Osteocyte (in vitro differentiated cells): ENCODE results near the gene SOCS6. TPM values are rescaled to one million over a fixed set of nuclear protein-coding genes. Genes with fewer than 3 reads are reported as not detected.
"Not testable (repeated sequence)": the region's sequence is repeated elsewhere in the genome, so short reads cannot be mapped to it uniquely, and the experiment has no call there.

Source experiments
- DNase-seq: peaks from one replicate; pipeline ENCODE4 v3.0.0; 2021; ENCODE audit warnings: mixed read lengths; ENCODE audit not compliant: unreplicated experiment; ENCODE audit errors: extremely low spot score
- H3K27ac Mint-ChIP-seq: one replicate; pipeline ENCODE4 v1.8.0; 2021; ENCODE audit warnings: mild to moderate bottlenecking, mixed read lengths; ENCODE audit not compliant: unreplicated experiment
- H3K27me3 Mint-ChIP-seq: one replicate; pipeline ENCODE4 v1.8.0; 2021; ENCODE audit warnings: mixed read lengths; ENCODE audit not compliant: unreplicated experiment
- H3K36me3 Mint-ChIP-seq: one replicate; pipeline ENCODE4 v1.8.0; 2021; ENCODE audit warnings: mixed read lengths; ENCODE audit not compliant: unreplicated experiment
- H3K4me1 Mint-ChIP-seq: one replicate; pipeline ENCODE4 v1.8.0; 2021; ENCODE audit warnings: mixed read lengths; ENCODE audit not compliant: unreplicated experiment
- H3K4me3 Mint-ChIP-seq: one replicate; pipeline ENCODE4 v1.8.0; 2021; ENCODE audit warnings: mild to moderate bottlenecking, moderate library complexity, mixed read lengths; ENCODE audit not compliant: unreplicated experiment
- H3K9me3 Mint-ChIP-seq: one replicate; pipeline ENCODE4 v1.8.0; 2021; ENCODE audit warnings: mixed read lengths; ENCODE audit not compliant: unreplicated experiment
- CTCF ChIP-seq: fragments of 200-600 bp; sonication (generic); IDR thresholded peaks from 2 replicates; pipeline ENCODE4 v1.5.0; 2021; ENCODE audit warnings: antibody characterized with exemption, mild to moderate bottlenecking, moderate library complexity
- total RNA-seq: library from RNA; stranded (reverse); gene quantifications from 2 replicates; pipeline ENCODE4 v1.2.1, GENCODE V29; 2021

The SOCS6 gene
- total RNA-seq, 1 donor from 2014 or later: 19.4 TPM

DNA sequence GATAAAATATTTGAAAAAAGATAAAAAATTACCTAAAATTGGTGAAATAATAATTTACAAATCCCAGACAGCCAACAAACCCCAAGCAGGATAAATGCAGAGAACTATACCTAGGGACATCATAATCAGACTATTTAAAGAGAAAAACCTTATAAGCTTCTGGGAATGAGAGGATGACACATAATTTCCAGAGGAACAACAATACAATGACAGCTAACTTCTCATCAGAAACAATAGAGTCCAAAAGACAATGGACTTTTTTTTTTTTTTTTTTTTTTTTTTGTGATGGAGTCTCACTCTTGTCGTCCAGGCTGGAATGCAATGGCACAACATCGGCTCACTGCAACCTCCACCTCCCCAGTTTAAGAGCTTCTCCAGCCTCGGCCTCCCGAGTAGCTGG, 65.2 kb downstream of the SOCS6 start:
- Mint-ChIP-seq H3K36me3 (peaks cover 22% of the 10 kb centered on the region), H3K27me3 (no peaks in the 10 kb centered on the region), H3K9me3 (peaks cover 9% of the 10 kb centered on the region), H3K27ac (no peak overlapping the region), H3K4me3 (no peak overlapping the region), H3K4me1 (peaks cover 10% of the 10 kb centered on the region)
- no peak for DNase-seq
- TF ChIP-seq CTCF: no peak

DNA sequence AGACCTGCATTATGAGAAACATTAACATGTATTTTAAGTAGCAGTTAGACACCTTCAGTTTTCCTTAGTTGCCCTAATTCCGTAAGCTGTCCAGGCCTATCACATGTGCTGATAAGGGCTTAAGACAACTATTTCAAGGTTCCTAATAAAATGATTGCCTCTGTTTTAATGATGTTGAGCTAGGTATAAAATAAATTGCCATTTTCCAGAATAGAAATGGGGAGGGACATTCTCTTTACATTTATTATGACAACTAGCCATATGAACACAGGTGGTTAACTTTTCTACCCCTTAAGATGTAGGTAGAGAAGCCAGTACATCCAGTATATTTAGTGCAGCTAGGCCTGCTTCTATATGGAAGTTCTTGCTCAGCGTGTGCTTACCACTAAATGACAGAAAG, 65.9 kb downstream of the SOCS6 start:
- no peak for TF ChIP-seq CTCF
- H3K9me3 Mint-ChIP-seq: peaks cover 9% of the 10 kb centered on the region
- peaks cover 10% of the 10 kb centered on the region for H3K4me1 Mint-ChIP-seq
- peaks cover 20% of the 10 kb centered on the region for H3K36me3 Mint-ChIP-seq
- H3K27ac Mint-ChIP-seq: no peak overlapping the region
- no peaks in the 10 kb centered on the region for H3K27me3 Mint-ChIP-seq
- no peak for DNase-seq
- no peak overlapping the region for H3K4me3 Mint-ChIP-seq

DNA sequence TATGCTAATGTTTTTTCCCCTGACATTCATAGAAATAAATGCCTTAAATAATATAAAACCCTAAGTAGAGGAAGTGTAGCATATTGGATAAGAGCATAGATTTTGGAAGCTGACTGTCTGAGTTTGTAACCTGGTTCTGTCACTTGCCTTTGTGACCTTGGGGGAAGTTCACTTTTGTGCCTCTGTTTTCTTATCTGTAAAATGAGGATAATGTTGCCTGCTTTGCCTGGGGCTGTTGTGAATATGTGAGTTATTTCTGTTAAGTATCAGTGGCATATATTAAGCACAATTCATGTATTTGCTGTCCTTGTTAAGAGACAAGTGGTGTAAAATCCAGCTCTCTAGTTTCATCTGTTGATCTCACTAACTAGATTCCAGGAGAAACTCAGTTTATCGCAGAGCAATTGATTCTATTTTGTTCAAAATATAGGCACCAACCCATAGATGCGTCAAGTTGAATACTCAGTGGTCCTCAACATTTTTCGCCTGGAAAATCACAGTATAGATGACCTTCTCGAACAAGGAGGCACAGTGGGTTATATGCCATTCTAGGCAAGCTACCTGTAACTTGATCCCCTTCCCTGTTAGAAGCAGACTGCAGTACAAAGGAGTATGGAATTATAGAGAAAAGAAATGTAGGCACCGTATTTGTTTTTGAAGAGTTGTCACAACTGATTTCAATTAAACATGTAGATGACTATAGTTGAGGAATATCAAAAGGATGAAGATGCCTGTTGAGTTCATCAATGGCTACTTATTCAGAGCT, 67.0 kb downstream of the SOCS6 start:
- Mint-ChIP-seq H3K27ac (no peak overlapping the region), H3K4me3 (no peak overlapping the region), H3K9me3 (peaks cover 9% of the 10 kb centered on the region), H3K36me3 (peaks cover 19% of the 10 kb centered on the region), H3K27me3 (no peaks in the 10 kb centered on the region), H3K4me1 (peaks cover 10% of the 10 kb centered on the region)
- DNase-seq: no peak
- TF ChIP-seq CTCF: no peak

- H3K27me3 Mint-ChIP-seq, H3K4me1 Mint-ChIP-seq, H3K4me3 Mint-ChIP-seq, H3K36me3 Mint-ChIP-seq, H3K9me3 Mint-ChIP-seq, DNase-seq: not testable (repeated sequence)
- peak overlapping the region; percentile 38 for H3K27ac Mint-ChIP-seq
Observed at GRCh38 chr18:70358105-70358406, 69.2 kb downstream of the SOCS6 start.

DNA sequence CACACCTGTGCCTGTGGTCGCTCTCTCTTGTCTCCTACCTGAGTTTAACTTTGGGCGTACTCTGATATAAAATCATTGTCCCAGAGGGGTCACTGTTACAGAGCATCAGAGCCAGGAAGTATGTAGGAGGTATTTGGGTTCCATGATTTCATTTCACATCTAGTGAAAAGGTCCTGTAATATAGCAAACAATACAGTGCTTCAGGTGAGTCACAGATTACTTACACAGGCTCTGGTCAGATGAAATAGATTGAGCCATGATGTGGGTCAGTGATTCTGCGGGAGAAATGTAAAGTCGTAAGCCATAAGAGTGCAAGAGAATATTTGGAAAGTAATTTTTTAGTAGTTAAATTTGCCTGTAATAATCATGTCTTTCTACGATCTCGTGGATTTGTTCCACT, 70.2 kb downstream of the SOCS6 start:
- H3K27ac Mint-ChIP-seq: no peak overlapping the region
- H3K9me3 Mint-ChIP-seq: no peaks in the 10 kb centered on the region
- TF ChIP-seq CTCF: no peak
- H3K27me3 Mint-ChIP-seq: no peaks in the 10 kb centered on the region
- no peak for DNase-seq
- H3K4me1 Mint-ChIP-seq: peaks cover 10% of the 10 kb centered on the region
- H3K36me3 Mint-ChIP-seq: no peaks in the 10 kb centered on the region
- H3K4me3 Mint-ChIP-seq: no peak overlapping the region

- Mint-ChIP-seq H3K27ac (no peak overlapping the region), H3K36me3 (no peaks in the 10 kb centered on the region), H3K9me3 (no peaks in the 10 kb centered on the region), H3K4me3 (no peak overlapping the region), H3K4me1 (peaks cover 19% of the 10 kb centered on the region), H3K27me3 (no peaks in the 10 kb centered on the region)
- TF ChIP-seq CTCF: no peak
- DNase-seq: no peak
Observed at GRCh38 chr18:70362258-70362657, 73.4 kb downstream of the SOCS6 start.
